ENCODE data around the gene EID1. TPM values are rescaled to one million over a fixed set of nuclear protein-coding genes. Genes with fewer than 3 reads are reported as not detected.

EID1 gene
- total and polyA plus RNA-seq, 9 of the 15 experiments (the other 6 are each of a cell fraction or from before 2014, with no cell fraction given): 46.5 to 211 (median 143) TPM

- intact Hi-C loops (cut with micrococcal nuclease) (no loop called here), in situ Hi-C loops (cut with MboI) (no loop called here)
- H3K79me2 ChIP-seq (ENCODE audit: control insufficient read depth, insufficient read depth, low read length): no peaks in the 10 kb centered on the region
- no peaks in the 10 kb centered on the region for H3K9me3 ChIP-seq (replicated peaks; ENCODE audit: control insufficient read depth, insufficient read depth, low read depth, low read length)
- POLR2A ChIA-PET: interaction anchor here (1.0 to 3.2 kb wide), 4 partner anchors 10 to 23 kb away, joined by 3 to 15 read pairs (median 11); partner anchors contain the start of gene EID1
- no peak overlapping the region for H3K4me3 ChIP-seq
- TF ChIP-seq BCOR (IDR thresholded peaks at IDR 0.05): peak; percentile 82
- no peak for TF ChIP-seq SMARCC2 (IDR thresholded peaks at IDR 0.05; ENCODE audit: low read depth)
- TF ChIP-seq KDM1A (IDR thresholded peaks at IDR 0.05): peak; percentile 44 to 51; a peak in 1 of 4 replicates
- TF ChIP-seq THRA (IDR thresholded peaks at IDR 0.05): no peak
- no peak for TF ChIP-seq TAL1 (IDR thresholded peaks at IDR 0.05)
- no peak for TF ChIP-seq MAFF (IDR thresholded peaks at IDR 0.05; ENCODE audit: low read length)
- TF ChIP-seq RBM25 (IDR thresholded peaks at IDR 0.05; ENCODE audit: low read depth, low read length, severe bottlenecking): peak; percentile 95
- TF ChIP-seq PTBP1 (IDR thresholded peaks at IDR 0.05; ENCODE audit: low read depth, low read length): no peak
- TF ChIP-seq ATF7 (IDR thresholded peaks at IDR 0.05): no peak
- TF ChIP-seq CBX5 (IDR thresholded peaks at IDR 0.05; ENCODE audit: borderline replicate concordance, low read depth): no peak
- no peak for TF ChIP-seq SRSF3 (IDR thresholded peaks at IDR 0.05; ENCODE audit: insufficient read depth, low read length)
- TF ChIP-seq ADNP (tag; IDR thresholded peaks at IDR 0.05): peak; percentile 59; the same call in 1 of the 2 replicates
- no peak for TF ChIP-seq ZBTB33 (CRISPR knock-in tag; IDR thresholded peaks at IDR 0.05)
- H3K9me1 ChIP-seq (ENCODE audit: control insufficient read depth, insufficient read depth, low read length): no peaks in the 10 kb centered on the region
- H3K36me3 ChIP-seq (ENCODE audit: control insufficient read depth, insufficient read depth, low read length): no peaks in the 10 kb centered on the region
- CTCF ChIA-PET (ENCODE audit: low intra/inter-chr PET ratio): no interaction called here
- no peaks in the 10 kb centered on the region for H3K27me3 ChIP-seq (ENCODE audit: control insufficient read depth in 2 of 2, insufficient read depth in 2 of 2, low read length in 2 of 2)
- H3K4me2 ChIP-seq (ENCODE audit: insufficient read depth, low read length): peak overlapping the region; percentile 78; the same call in 1 of the 2 replicates
- no TSS peak for BruUV-seq (replicated peaks)
- ATAC-seq (peak; percentile 11), DNase-seq (ENCODE audit: extremely low read depth in 1 of 4, low spot score in 3 of 4) (no peak), FAIRE-seq (no peak)
- no peak overlapping the region; a peak in 1 of 4 replicates for H3K9ac ChIP-seq (ENCODE audit: insufficient read depth in 1 of 2, low read depth in 2 of 2, low read length in 2 of 2)
- 49% methylated on average over 3 of the region's 3 CpGs for WGBS (ENCODE audit: insufficient coverage, low coverage, missing lambda C conversion rate)
- H3K27ac ChIP-seq (ENCODE audit: extremely low read depth, low read depth, low read length): no peak overlapping the region
- H4K20me1 ChIP-seq (replicated peaks; ENCODE audit: control insufficient read depth, insufficient read depth, low read length): no peaks in the 10 kb centered on the region
- peak overlapping the region; percentile 94 for H2AFZ ChIP-seq (ENCODE audit: low read depth, low read length)
- peaks cover 0 to 8% of the 10 kb centered on the region in 2 experiments; a peak in 1 of 5 replicates for H3K4me1 ChIP-seq (replicated peaks in 1 of 2; ENCODE audit: control insufficient read depth in 2 of 2, insufficient read depth in 2 of 2, low read length in 2 of 2)
Measured at GRCh38 chr15:48889925-48890324, 12.0 kb downstream of the EID1 start.
